Measurements from ENCODE around the gene LRRC4B. TPM values are rescaled to one million over a fixed set of nuclear protein-coding genes. Genes with fewer than 3 reads are reported as not detected.

Gene LRRC4B
- total RNA-seq, 4 donors from 2014 or later: 0.59 to 3.0 (median 1.6) TPM

- DNase-seq: peak; percentile 64 to 65
- no peaks in the 10 kb centered on the region for H3K36me3 ChIP-seq
- peaks cover 12 to 17% of the 10 kb centered on the region in 2 donors for H3K4me1 ChIP-seq
- no peaks in the 10 kb centered on the region for H3K9me3 ChIP-seq
- no peak for TF ChIP-seq POLR2A (IDR thresholded peaks at IDR 0.05)
- TF ChIP-seq, protein P1, sequence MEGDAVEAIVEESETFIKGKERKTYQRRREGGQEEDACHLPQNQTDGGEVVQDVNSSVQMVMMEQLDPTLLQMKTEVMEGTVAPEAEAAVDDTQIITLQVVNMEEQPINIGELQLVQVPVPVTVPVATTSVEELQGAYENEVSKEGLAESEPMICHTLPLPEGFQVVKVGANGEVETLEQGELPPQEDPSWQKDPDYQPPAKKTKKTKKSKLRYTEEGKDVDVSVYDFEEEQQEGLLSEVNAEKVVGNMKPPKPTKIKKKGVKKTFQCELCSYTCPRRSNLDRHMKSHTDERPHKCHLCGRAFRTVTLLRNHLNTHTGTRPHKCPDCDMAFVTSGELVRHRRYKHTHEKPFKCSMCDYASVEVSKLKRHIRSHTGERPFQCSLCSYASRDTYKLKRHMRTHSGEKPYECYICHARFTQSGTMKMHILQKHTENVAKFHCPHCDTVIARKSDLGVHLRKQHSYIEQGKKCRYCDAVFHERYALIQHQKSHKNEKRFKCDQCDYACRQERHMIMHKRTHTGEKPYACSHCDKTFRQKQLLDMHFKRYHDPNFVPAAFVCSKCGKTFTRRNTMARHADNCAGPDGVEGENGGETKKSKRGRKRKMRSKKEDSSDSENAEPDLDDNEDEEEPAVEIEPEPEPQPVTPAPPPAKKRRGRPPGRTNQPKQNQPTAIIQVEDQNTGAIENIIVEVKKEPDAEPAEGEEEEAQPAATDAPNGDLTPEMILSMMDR (IDR thresholded peaks at IDR 0.05): peak in 5 of 6 experiments; percentile 43 to 81 (median 52)
- no peaks in the 10 kb centered on the region for H3K27me3 ChIP-seq
- intact Hi-C loops (cut with DNase I): no loop called here
- 0 to 1% methylated on average over 14 to 38 of the region's 39 CpGs for WGBS, 2 donors
- H3K4me3 ChIP-seq (replicated peaks in 1 of 3): peak overlapping the region in 1 of 3 donors; percentile 13
- H3K27ac ChIP-seq: no peak overlapping the region
Observed at GRCh38 chr19:50556282-50557008, 11.8 kb downstream of the LRRC4B start.

GRCh38 chr19:50555450-50556281 lies 12.6 kb downstream of the LRRC4B start:
- TF ChIP-seq, protein P1 (IDR thresholded peaks at IDR 0.05): no peak
- TF ChIP-seq POLR2A (IDR thresholded peaks at IDR 0.05): no peak

DNA sequence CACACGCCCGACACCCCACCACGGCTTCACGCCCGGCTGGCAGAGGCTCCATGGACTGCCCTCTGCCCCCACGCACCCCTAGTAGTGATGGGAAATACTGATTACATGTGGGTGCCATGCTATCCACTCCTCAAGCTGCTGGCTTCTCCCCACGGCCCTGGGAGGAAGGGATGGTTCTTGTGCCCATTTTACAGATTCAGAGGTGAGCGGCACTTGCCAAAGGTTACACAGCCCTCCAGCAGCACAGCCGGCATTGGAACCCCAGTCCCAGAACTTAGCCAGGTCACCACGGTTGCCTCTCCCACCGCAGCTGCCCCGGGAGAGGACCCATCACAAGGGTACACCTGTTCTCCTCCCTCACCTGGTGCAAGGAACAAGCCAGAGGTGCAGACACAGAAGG lies 13.2 kb downstream of the LRRC4B start:
- Histone ChIP-seq H3K4me1 (peaks cover 12 to 17% of the 10 kb centered on the region in 2 donors), H3K27me3 (no peaks in the 10 kb centered on the region), H3K36me3 (no peaks in the 10 kb centered on the region), H3K9me3 (no peaks in the 10 kb centered on the region), H3K4me3 (replicated peaks in 1 of 3) (no peak overlapping the region), H3K27ac (no peak overlapping the region)
- DNase-seq: no peak
- 68 to 83% methylated on average over 9 to 11 of the region's 12 CpGs for WGBS, 2 donors
- no peak for TF ChIP-seq POLR2A (IDR thresholded peaks at IDR 0.05)
- TF ChIP-seq, protein P1 (IDR thresholded peaks at IDR 0.05): no peak
- intact Hi-C loops (cut with DNase I): no loop called here

More at GRCh38 chr19:50555450-50556281, 12.6 kb downstream of the LRRC4B start:
- no peaks in the 10 kb centered on the region for H3K27me3 ChIP-seq
- intact Hi-C loops (cut with DNase I): no loop called here
- 27 to 33% methylated on average over 28 of the region's 28 CpGs for WGBS, 2 donors
- no peak for DNase-seq
- no peaks in the 10 kb centered on the region for H3K36me3 ChIP-seq
- no peak overlapping the region for H3K27ac ChIP-seq
- no peaks in the 10 kb centered on the region for H3K9me3 ChIP-seq
- peaks cover 12 to 17% of the 10 kb centered on the region in 2 donors for H3K4me1 ChIP-seq
- H3K4me3 ChIP-seq (replicated peaks in 1 of 3): peak overlapping the region in 1 of 3 donors; percentile 13

GRCh38 chr19:50554212-50554611 lies 14.0 kb downstream of the LRRC4B start:
- Histone ChIP-seq H3K27ac (no peak overlapping the region), H3K27me3 (no peaks in the 10 kb centered on the region), H3K4me3 (replicated peaks in 1 of 3) (no peak overlapping the region), H3K9me3 (no peaks in the 10 kb centered on the region), H3K36me3 (no peaks in the 10 kb centered on the region), H3K4me1 (peaks cover 9 to 14% of the 10 kb centered on the region in 2 donors)
- 83 to 97% methylated on average over 7 to 10 of the region's 10 CpGs for WGBS, 2 donors
- DNase-seq: no peak
- no peak for TF ChIP-seq POLR2A (IDR thresholded peaks at IDR 0.05)
- TF ChIP-seq, protein P1 (IDR thresholded peaks at IDR 0.05): no peak
- intact Hi-C loops (cut with DNase I): no loop called here

Measured in thyroid gland (tissue), 4 donors.